Lower leg skin (tissue), 4 donors: ENCODE measurements around the gene CS. TPM values are rescaled to one million over a fixed set of nuclear protein-coding genes. Genes with fewer than 3 reads are reported as not detected.
"Not testable (repeated sequence)": the region's sequence is repeated elsewhere in the genome, so short reads cannot be mapped to it uniquely, and the experiment has no call there.

Source experiments
- DNase-seq, 2 donors: peaks; one replicate each; pipeline ENCODE4 v3.0.0-alpha.2; 2019; ENCODE audit warnings: low spot score in 2 of 2
- H3K4me3 ChIP-seq: fragments of 200-600 bp; sonication (generic); 2 replicates; pipeline ENCODE4 v1.5.1; 2017; ENCODE audit warnings: mild to moderate bottlenecking, low read depth; ENCODE audit not compliant: poor library complexity, severe bottlenecking
- POLR2A ChIP-seq, 2 donors: fragments of 450-650 bp; IDR thresholded peaks; one replicate each; pipeline ENCODE4 v1.6.1; 2016 to 2017; ENCODE audit warnings: antibody characterized with exemption in 2 of 2, mild to moderate bottlenecking in 1 of 2, moderate library complexity in 1 of 2
- WGBS, 2 donors: methylation state at CpG; one replicate each; pipeline ENCODE4 v1.1.5; 2018; 5-methylcytosine and 5-hydroxymethylcytosine counted together
- intact Hi-C: fragments of 100-400 bp; cut with DNase I; formaldehyde crosslinking; loops from one replicate; pipeline ENCODE4 v1.15.0; 2023; ENCODE audit warnings: low total_unique reads
- total RNA-seq, 4 donors: library from RNA; depleted of rRNA; stranded (reverse); fragments of >200 nt; gene quantifications; one replicate each; pipeline ENCODE4 v1.1.0, GENCODE V29; 2016
- TF ChIP-seq, protein P1 (sequence below), 3 donors: fragments of 450-650 bp; IDR thresholded peaks; one replicate each; pipeline ENCODE4 v1.5.1; 2016; ENCODE audit warnings: antibody characterized with exemption in 3 of 3, mild to moderate bottlenecking in 3 of 3, moderate library complexity in 2 of 3

Gene CS
- total RNA-seq, 4 donors from 2014 or later = 118 to 156 (median 150) TPM

DNA sequence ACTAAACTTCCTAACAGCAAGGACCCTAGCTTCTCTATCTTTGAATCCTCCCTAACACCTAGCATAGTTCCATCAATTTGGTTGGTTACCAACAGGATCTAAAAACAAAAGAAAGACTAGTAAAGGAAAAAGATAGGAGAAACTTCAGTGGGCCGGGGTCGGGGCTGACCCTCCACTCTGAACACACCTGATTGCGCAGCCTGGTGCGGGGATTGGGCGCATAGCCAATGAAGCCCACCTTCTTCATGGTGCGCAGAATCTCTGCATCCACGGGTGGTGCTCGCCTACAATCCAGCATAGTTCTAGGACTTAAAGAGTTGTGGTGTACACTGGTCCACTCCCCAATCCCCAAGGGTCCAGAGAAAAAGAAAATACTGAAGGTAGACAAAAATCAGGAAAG, 26.0 kb upstream of the CS start:
- DNase-seq = no peak
- intact Hi-C loops = no loop called here
- WGBS, 2 donors = 95 to 97% methylated on average over 8 of the region's 8 CpGs
- no peak for TF ChIP-seq POLR2A (IDR thresholded peaks at IDR 0.05)
- TF ChIP-seq, protein P1, sequence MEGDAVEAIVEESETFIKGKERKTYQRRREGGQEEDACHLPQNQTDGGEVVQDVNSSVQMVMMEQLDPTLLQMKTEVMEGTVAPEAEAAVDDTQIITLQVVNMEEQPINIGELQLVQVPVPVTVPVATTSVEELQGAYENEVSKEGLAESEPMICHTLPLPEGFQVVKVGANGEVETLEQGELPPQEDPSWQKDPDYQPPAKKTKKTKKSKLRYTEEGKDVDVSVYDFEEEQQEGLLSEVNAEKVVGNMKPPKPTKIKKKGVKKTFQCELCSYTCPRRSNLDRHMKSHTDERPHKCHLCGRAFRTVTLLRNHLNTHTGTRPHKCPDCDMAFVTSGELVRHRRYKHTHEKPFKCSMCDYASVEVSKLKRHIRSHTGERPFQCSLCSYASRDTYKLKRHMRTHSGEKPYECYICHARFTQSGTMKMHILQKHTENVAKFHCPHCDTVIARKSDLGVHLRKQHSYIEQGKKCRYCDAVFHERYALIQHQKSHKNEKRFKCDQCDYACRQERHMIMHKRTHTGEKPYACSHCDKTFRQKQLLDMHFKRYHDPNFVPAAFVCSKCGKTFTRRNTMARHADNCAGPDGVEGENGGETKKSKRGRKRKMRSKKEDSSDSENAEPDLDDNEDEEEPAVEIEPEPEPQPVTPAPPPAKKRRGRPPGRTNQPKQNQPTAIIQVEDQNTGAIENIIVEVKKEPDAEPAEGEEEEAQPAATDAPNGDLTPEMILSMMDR (IDR thresholded peaks at IDR 0.05) = no peak
- H3K4me3 ChIP-seq = no peak overlapping the region

DNA sequence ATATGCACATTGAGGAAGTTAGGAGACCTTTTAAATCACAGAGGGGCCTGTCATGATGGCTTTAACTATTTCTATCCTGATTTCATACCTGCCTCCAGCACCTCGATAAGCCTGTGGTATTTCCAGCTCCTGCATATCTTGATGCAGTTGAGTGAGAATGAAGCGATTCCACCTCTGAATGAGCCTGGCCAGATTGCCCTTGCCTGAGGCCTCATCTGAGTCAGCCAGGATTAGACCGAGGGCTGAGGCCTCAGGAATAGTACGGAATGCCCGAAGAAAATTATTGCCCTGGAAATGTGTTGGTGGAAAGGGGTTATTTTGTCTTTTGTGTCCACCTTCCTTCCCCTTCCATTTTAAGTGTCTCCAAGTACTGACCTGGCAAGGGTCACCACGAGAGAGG, 24.1 kb upstream of the CS start:
- no peak for DNase-seq
- H3K4me3 ChIP-seq = no peak overlapping the region
- 91% methylated on average over 6 of the region's 6 CpGs for WGBS, 2 donors
- intact Hi-C loops = no loop called here
- TF ChIP-seq, protein P1 (IDR thresholded peaks at IDR 0.05) = no peak
- no peak for TF ChIP-seq POLR2A (IDR thresholded peaks at IDR 0.05)

DNA sequence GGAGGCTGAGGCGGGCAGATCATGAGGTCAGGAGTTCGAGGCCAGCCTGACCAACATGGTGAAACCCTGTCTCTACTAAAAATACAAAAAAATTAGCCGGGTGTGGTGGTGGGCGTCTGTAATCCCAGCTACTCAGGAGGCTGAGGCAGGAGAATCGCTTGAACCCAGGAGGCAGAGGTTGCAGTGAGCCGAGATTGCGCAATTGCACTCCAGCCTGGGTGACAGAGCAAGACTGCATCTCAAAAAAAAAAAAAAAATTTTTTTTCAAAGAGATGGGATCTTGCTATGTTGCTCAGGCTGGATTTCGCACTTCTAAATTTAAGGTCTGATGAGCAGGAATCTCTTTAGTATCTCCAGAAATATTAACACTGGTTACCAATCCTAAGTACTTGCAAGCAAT, 21.5 kb upstream of the CS start:
- H3K4me3 ChIP-seq, intact Hi-C loops, DNase-seq: not testable (repeated sequence)
- 93 to 95% methylated on average over 8 of the region's 8 CpGs for WGBS, 2 donors

DNA sequence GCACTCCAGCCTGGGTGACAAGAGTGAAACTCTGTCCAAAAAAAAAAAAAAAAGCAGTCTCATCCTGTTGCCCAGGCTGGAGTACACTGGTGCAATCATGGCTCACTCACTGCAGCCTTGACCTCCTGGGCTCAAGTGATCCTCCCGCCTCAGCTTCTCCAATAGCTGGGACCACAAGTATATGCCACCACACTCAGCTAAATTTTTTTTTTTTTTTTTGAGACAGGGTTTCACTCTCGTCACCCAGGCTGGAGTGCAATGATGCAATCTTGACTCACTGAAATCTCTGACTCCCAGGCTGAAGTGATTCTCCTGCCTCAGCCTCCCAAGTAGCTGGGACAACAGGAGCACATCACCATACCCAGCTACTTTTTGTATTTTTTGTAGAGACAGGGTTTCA, 20.9 kb upstream of the CS start:
- DNase-seq = no peak
- TF ChIP-seq, protein P1 (IDR thresholded peaks at IDR 0.05) = no peak
- TF ChIP-seq POLR2A (IDR thresholded peaks at IDR 0.05) = no peak
- WGBS, 2 donors = 86 to 90% methylated on average over 2 of the region's 2 CpGs
- no peak overlapping the region for H3K4me3 ChIP-seq
- intact Hi-C loops = no loop called here

DNA sequence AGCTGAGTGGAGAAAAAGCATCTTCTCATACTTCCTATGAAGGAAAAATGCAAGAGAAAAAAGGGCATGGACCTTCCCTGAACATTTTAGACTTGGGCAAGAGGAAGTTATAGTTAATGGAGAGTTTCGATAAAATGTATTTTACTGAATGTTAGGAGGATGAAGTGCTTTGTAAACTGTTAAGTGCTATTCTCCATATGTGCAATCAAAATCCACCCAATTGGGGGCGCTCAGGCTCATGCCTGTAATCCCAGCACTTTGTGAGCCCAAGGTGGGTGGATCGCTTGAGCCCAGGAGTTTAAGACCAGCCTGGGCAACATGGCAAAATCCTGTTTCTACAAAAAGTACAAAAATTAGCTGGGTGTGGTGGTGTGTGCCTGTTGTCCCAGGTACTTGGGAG, 17.5 kb upstream of the CS start:
- no peak overlapping the region for H3K4me3 ChIP-seq
- intact Hi-C loops = no loop called here
- TF ChIP-seq, protein P1 (IDR thresholded peaks at IDR 0.05) = no peak
- TF ChIP-seq POLR2A (IDR thresholded peaks at IDR 0.05) = no peak
- WGBS, 2 donors = 97% methylated on average over 3 of the region's 3 CpGs
- no peak for DNase-seq

DNA sequence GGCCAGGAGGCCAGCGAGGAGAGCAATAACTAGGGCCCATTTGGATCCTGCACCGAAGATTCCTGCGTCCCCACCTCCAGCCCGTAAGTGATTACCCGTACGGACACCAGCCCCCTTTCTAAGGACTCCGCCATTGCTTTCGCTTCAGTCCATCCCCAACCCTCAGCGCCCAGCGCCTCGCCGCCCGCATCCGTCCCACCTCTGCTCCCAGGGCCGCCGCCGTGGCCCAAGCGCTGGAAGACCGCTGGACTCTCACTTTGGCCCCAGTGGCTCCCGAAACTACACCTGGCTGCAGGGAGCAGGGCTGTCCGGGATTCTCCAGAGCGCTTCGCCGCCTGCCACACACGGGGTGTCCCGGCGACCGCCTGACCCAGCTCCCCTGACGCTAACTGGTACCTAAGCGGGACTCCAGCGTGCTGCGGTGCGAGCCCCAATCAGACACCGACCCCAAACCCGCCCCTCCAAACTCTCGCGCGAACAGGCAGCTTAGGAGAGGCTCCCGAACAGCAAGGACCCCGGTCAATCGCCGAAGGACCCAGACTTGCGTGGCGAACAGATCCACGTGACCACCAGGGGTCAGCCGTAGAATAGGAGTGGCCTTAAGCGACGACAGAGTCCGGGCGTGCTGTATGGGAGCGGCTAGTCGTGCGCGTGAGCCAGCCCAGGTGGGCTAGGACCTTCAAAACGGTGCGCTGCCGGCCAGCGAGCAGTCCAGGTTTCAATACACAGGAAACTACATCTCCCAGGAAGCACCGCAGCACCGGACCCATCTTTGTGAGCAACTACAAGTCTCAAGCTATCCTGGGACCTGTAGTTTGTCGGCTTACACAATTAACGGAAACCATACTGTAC, 15.7 kb upstream of the CS start, which contains the start of gene CNPY2:
Gene CNPY2 (minus strand): TSS at position 367 of the 852 bp plus-strand sequence. CDS start 771 bp downstream, outside the sequence.
- TF ChIP-seq, protein P1 (IDR thresholded peaks at IDR 0.05) = no peak
- TF ChIP-seq POLR2A (IDR thresholded peaks at IDR 0.05) = no peak
- 0 to 1% methylated on average over 40 to 46 of the region's 62 CpGs for WGBS, 2 donors
- intact Hi-C loops = no loop called here
- peak within 1 kb of the TSS; percentile 78 for H3K4me3 ChIP-seq
- peak; percentile 94 to 99 for DNase-seq
